ENCODE data around the gene ITGA2.

DNA sequence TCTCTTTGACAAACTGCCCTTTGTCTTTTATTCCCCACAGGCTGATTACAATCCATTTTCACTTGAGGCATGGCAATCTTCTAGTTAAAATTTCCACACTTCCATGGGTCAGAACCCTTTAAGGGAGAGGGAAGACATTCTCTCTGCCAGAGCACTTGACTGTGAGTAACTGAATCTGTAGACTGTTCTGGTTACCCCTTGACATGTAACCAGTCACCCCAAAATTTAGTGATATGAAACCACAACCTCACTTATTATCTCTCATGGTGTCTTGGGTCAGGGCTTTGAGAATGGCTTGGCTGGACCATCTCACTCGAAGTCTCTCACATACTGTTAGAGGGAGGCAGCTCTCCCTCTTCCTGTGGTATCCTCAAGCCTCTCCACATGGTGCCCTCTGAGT lies 14.0 kb downstream of the ITGA2 start:
- TF ChIP-seq, protein P1, sequence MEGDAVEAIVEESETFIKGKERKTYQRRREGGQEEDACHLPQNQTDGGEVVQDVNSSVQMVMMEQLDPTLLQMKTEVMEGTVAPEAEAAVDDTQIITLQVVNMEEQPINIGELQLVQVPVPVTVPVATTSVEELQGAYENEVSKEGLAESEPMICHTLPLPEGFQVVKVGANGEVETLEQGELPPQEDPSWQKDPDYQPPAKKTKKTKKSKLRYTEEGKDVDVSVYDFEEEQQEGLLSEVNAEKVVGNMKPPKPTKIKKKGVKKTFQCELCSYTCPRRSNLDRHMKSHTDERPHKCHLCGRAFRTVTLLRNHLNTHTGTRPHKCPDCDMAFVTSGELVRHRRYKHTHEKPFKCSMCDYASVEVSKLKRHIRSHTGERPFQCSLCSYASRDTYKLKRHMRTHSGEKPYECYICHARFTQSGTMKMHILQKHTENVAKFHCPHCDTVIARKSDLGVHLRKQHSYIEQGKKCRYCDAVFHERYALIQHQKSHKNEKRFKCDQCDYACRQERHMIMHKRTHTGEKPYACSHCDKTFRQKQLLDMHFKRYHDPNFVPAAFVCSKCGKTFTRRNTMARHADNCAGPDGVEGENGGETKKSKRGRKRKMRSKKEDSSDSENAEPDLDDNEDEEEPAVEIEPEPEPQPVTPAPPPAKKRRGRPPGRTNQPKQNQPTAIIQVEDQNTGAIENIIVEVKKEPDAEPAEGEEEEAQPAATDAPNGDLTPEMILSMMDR (IDR thresholded peaks at IDR 0.05): no peak
- TF ChIP-seq POLR2AphosphoS5 (IDR thresholded peaks at IDR 0.05; ENCODE audit: insufficient read depth in 1 of 2, low read depth in 1 of 2): no peak
